IMR-90 (cell line): ENCODE results near the gene BICD1.

Source experiments
- CEBPB ChIP-seq: IDR thresholded peaks from 2 replicates; pipeline ENCODE4 v1.6.1; 2012; ENCODE audit warnings: low read depth, low read length, improper control_type of control experiment
- CHD1 ChIP-seq: IDR thresholded peaks from 2 replicates; pipeline ENCODE4 v1.6.1; 2012; ENCODE audit warnings: low read depth, low read length, improper control_type of control experiment
- CTCF ChIP-seq: conservative IDR thresholded peaks from 2 replicates; pipeline ENCODE4 v1.5.1; 2012; ENCODE audit warnings: mild to moderate bottlenecking, low read depth, low read length, improper control_type of control experiment
- FOS ChIP-seq: fragments of 150-350 bp; IDR thresholded peaks from 2 replicates; pipeline ENCODE4 v1.6.1; 2016; ENCODE audit warnings: low read depth, low read length
- MXI1 ChIP-seq: IDR thresholded peaks from 2 replicates; pipeline ENCODE4 v1.6.1; 2012; ENCODE audit warnings: low read depth, mild to moderate bottlenecking, low read length, moderate library complexity, borderline replicate concordance
- POLR2A ChIP-seq: IDR thresholded peaks from 2 replicates; pipeline ENCODE4 v1.6.1; 2012; ENCODE audit warnings: mild to moderate bottlenecking, low read depth, low read length
- RAD21 ChIP-seq: IDR thresholded peaks from 2 replicates; pipeline ENCODE4 v1.6.1; 2012; ENCODE audit warnings: low read length, improper control_type of control experiment
- RCOR1 ChIP-seq: IDR thresholded peaks from 2 replicates; pipeline ENCODE4 v1.6.1; 2012; ENCODE audit warnings: mild to moderate bottlenecking, low read length, improper control_type of control experiment; ENCODE audit not compliant: insufficient replicate concordance
- RFX5 ChIP-seq: IDR thresholded peaks from 2 replicates; pipeline ENCODE4 v1.8.0; 2012; ENCODE audit warnings: low read depth, mild to moderate bottlenecking, low read length, moderate library complexity
- SMC3 ChIP-seq: fragments of 150-350 bp; IDR thresholded peaks from 2 replicates; pipeline ENCODE4 v1.6.1; 2016; ENCODE audit warnings: low read depth, mild to moderate bottlenecking, antibody characterized with exemption, low read length, moderate library complexity
- TF ChIP-seq, protein P1 (sequence below): fragments of 150-350 bp; IDR thresholded peaks from 2 replicates; pipeline ENCODE4 v1.6.1; 2017; ENCODE audit warnings: mild to moderate bottlenecking, antibody characterized with exemption, low read length, low read depth
- TF ChIP-seq, protein P2 (sequence below): fragments of 150-350 bp; IDR thresholded peaks from 2 replicates; pipeline ENCODE4 v1.6.1; 2016; ENCODE audit warnings: low read depth, mild to moderate bottlenecking, low read length, moderate library complexity, borderline replicate concordance

DNA sequence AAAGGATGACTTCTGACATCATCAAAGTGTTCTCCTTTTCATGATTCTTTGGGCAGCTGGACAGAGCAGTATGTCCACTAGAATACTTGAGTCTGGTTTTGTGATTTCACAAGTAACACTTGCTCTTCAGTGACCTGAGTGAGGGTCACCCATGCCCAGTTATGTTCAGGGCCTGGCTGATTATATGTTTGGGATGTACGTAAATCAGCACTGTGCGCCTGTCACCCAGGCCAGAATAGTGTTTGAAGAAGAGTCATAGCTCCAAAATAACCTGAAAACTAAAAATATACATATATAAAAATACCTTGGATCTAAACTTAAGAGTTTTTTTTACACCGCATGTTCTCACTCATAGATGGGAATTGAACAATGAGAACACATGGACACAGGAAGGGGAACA lies 3.8 kb downstream of the BICD1 start:
- TF ChIP-seq CTCF (no peak), POLR2A (no peak), RFX5 (no peak), RAD21 (no peak), CHD1 (no peak), RCOR1 (no peak), CEBPB (no peak), SMC3 (no peak), FOS (no peak), MXI1 (no peak)
- TF ChIP-seq, protein P1, sequence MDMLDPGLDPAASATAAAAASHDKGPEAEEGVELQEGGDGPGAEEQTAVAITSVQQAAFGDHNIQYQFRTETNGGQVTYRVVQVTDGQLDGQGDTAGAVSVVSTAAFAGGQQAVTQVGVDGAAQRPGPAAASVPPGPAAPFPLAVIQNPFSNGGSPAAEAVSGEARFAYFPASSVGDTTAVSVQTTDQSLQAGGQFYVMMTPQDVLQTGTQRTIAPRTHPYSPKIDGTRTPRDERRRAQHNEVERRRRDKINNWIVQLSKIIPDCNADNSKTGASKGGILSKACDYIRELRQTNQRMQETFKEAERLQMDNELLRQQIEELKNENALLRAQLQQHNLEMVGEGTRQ: no peak
- TF ChIP-seq, protein P2, sequence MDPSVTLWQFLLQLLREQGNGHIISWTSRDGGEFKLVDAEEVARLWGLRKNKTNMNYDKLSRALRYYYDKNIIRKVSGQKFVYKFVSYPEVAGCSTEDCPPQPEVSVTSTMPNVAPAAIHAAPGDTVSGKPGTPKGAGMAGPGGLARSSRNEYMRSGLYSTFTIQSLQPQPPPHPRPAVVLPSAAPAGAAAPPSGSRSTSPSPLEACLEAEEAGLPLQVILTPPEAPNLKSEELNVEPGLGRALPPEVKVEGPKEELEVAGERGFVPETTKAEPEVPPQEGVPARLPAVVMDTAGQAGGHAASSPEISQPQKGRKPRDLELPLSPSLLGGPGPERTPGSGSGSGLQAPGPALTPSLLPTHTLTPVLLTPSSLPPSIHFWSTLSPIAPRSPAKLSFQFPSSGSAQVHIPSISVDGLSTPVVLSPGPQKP: no peak
